IPS DF 6.9 (cell line): Measurements from ENCODE around the gene ABCF3.

Experiments
- DNase-seq: peaks from one replicate; pipeline ENCODE4 v3.0.0-alpha.2; 2013; ENCODE audit warnings: low read depth, low spot score
- H3K27ac ChIP-seq: one replicate; pipeline ENCODE4 v1.5.1; 2013; ENCODE audit warnings: low read length, control low read depth
- H3K27me3 ChIP-seq: 2 replicates; pipeline ENCODE4 v1.6.1; 2013; ENCODE audit warnings: mild to moderate bottlenecking, low read length; ENCODE audit not compliant: control insufficient read depth, insufficient read depth
- H3K36me3 ChIP-seq: 2 replicates; pipeline ENCODE4 v1.6.1; 2013; ENCODE audit warnings: low read length; ENCODE audit not compliant: control insufficient read depth, insufficient read depth
- H3K4me1 ChIP-seq: 2 replicates; pipeline ENCODE4 v1.6.1; 2013; ENCODE audit warnings: low read length; ENCODE audit not compliant: control insufficient read depth, insufficient read depth
- H3K4me3 ChIP-seq: 2 replicates; pipeline ENCODE4 v1.5.1; 2013; ENCODE audit warnings: mild to moderate bottlenecking, low read length
- H3K9me3 ChIP-seq: 2 replicates; pipeline ENCODE4 v1.6.1; 2013; ENCODE audit warnings: low read length, inconsistent platforms; ENCODE audit not compliant: control insufficient read depth, insufficient read depth
- WGBS: extraction: QIAGEN DNeasy Blood & Tissue Kit; methylation state at CpG from one replicate; pipeline ENCODE4 v1.1.7; 2013; ENCODE audit warnings: mixed read lengths, missing lambda C conversion rate; ENCODE audit not compliant: insufficient read length, insufficient coverage; 5-methylcytosine and 5-hydroxymethylcytosine counted together

The ABCF3 gene

GRCh38 chr3:184175981-184176376, 10.0 kb upstream of the ABCF3 start:
- peak overlapping the region; percentile 10; the same call in 1 of the 2 replicates for H3K4me3 ChIP-seq
- H3K27me3 ChIP-seq, result no peaks in the 10 kb centered on the region
- no peak overlapping the region for H3K27ac ChIP-seq
- H3K9me3 ChIP-seq, result no peaks in the 10 kb centered on the region
- peaks cover 28% of the 10 kb centered on the region for H3K36me3 ChIP-seq
- H3K4me1 ChIP-seq, result peaks cover 1% of the 10 kb centered on the region; the same call in 1 of the 2 replicates
- DNase-seq, result no peak
- no CpG with 5 or more reads among the region's 3 CpGs for WGBS

DNA sequence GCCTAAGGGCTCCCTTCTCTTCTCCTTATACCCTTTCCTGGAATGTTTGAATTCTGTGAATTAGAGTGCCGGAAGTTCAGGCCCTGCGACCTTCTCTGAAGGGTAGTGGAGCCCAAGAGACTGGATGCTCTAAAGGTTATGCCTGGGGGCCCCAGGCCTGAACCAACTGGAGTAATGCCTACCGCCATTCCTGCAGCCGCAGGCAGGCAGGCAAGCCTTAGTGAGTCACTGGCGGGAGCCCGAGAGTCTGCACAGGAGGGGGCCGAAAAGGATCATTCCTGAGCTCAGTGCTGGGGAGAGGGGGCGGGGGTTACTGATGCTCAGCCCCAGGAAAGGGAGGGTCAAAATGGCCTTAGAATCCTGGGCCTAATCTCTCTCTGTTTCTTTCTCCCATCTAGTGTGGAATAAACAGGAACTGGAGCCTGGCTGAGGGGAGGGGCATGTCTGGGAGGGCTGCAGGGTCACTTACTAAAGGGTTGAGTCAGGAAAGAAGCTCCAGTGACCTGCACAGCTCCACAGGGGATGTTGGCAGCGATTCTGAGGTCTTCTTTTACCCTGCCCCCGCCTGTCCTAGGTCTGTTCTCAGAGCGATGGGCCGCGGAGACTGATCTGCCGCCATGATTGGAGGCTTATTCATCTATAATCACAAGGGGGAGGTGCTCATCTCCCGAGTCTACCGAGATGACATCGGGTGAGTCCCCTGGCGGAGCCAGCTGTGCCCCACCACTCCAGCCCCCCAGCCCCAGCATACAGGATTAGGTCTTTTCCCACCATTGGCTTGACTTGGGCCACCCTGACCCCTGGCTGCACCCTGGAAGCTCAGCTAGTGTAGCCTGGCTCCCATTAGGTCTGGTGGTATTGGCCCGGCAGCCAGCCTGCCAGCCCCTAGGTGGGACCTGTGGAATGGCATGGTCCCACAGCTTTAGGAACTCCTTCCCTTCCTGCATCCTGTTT, 9.3 kb upstream of the ABCF3 start:
- H3K27me3 ChIP-seq, result no peaks in the 10 kb centered on the region
- H3K4me1 ChIP-seq, result peaks cover 1% of the 10 kb centered on the region; the same call in 1 of the 2 replicates
- WGBS, result no CpG with 5 or more reads among the region's 19 CpGs
- no peaks in the 10 kb centered on the region for H3K9me3 ChIP-seq
- H3K36me3 ChIP-seq, result peaks cover 31% of the 10 kb centered on the region
- no peak overlapping the region for H3K27ac ChIP-seq
- no peak for DNase-seq
- peak overlapping the region; percentile 10; the same call in 1 of the 2 replicates for H3K4me3 ChIP-seq

DNA sequence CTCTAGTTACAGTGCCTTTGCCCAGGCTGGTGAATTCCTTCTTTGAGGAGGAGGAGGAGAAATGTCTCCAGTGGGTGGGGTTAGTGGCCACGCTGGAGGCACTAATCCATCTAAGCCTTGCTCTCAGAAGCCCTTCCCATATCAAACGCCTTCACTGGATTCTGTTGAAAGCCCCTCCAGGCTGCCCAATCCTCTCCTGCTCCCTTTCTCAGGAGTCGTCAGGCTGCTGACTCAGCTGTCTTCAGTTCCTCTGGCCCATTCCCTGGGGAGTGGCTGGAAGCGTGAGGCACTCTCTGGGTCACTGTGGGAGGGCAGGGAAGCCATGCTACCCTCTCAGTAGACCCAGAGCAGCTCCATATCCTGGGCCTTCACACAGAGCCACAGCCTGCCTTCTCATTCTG, 8.7 kb upstream of the ABCF3 start:
- Histone ChIP-seq H3K27me3 (no peaks in the 10 kb centered on the region), H3K4me3 (no peak overlapping the region), H3K36me3 (peaks cover 38% of the 10 kb centered on the region), H3K4me1 (peaks cover 1% of the 10 kb centered on the region; the same call in 1 of the 2 replicates), H3K27ac (no peak overlapping the region), H3K9me3 (no peaks in the 10 kb centered on the region)
- no peak for DNase-seq
- no CpG with 5 or more reads among the region's 4 CpGs for WGBS

- no peak overlapping the region for H3K27ac ChIP-seq
- DNase-seq, result no peak
- H3K36me3 ChIP-seq, result peaks cover 41% of the 10 kb centered on the region
- no peaks in the 10 kb centered on the region for H3K9me3 ChIP-seq
- H3K4me3 ChIP-seq, result no peak overlapping the region
- WGBS, result no CpG with 5 or more reads among the region's 14 CpGs
- H3K27me3 ChIP-seq, result no peaks in the 10 kb centered on the region
- peaks cover 1% of the 10 kb centered on the region; the same call in 1 of the 2 replicates for H3K4me1 ChIP-seq
These were observed 8.2 kb upstream of the ABCF3 start for GRCh38 chr3:184177767-184178306.

DNA sequence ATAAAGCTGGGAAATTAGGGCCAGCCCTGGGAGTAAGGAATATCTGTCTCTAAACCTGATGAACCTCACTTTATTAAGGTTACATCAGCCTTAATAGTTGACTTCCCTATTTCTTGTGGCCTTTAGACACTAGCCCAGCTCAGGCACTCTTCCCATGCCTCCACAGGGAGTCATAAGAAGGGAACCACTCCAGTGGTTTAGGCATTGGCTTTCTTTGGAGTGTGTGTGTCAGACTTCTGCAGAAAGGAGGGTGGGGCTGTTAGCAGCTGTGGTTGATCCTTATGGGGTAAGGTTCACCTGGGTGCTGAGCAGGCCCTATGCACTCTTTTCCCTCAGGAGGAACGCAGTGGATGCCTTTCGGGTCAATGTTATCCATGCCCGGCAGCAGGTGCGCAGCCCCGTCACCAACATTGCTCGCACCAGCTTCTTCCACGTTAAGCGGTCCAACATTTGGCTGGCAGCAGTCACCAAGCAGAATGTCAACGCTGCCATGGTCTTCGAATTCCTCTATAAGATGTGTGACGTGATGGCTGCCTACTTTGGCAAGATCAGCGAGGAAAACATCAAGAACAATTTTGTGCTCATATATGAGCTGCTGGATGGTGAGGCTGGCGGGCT, 7.4 kb upstream of the ABCF3 start:
- Histone ChIP-seq H3K27ac (no peak overlapping the region), H3K4me3 (no peak overlapping the region), H3K9me3 (no peaks in the 10 kb centered on the region), H3K27me3 (no peaks in the 10 kb centered on the region), H3K4me1 (peaks cover 1% of the 10 kb centered on the region; the same call in 1 of the 2 replicates), H3K36me3 (peaks cover 41% of the 10 kb centered on the region)
- no CpG with 5 or more reads among the region's 13 CpGs for WGBS
- DNase-seq, result no peak

DNA sequence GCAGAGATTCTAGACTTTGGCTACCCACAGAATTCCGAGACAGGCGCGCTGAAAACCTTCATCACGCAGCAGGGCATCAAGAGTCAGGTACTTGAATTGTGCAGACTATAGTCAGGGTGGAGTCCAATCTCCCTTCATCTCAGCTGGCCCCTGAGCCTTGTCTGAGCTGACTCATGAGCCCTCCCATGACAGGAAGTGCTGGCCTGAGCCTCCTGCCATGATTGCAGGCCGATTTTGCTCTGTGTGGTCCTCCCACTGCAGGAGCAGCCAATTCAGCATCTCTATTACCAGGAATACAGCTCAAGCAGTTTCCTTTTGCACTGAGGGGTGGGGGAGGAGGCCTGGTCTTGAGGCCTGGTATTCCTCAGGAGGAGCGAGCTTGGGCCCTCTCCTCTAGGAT, 5.8 kb upstream of the ABCF3 start:
- DNase-seq, result no peak
- Histone ChIP-seq H3K27ac (no peak overlapping the region), H3K36me3 (peaks cover 41% of the 10 kb centered on the region)

DNA sequence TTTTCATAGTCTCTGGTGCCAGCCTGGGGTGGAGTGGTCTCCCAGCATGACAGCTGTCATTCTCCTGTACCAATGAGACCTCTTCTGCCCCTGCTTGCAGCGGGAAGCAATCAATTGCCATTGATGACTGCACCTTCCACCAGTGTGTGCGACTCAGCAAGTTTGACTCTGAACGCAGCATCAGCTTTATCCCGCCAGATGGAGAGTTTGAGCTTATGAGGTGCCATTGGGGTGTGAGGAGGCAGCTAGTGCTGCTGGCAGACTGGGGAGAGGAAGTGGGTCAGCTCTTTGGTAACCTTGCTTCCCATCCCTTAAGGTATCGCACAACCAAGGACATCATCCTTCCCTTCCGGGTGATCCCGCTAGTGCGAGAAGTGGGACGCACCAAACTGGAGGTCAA, 4.4 kb upstream of the ABCF3 start:
- Histone ChIP-seq H3K9me3 (no peaks in the 10 kb centered on the region), H3K4me1 (peaks cover 1% of the 10 kb centered on the region; the same call in 1 of the 2 replicates), H3K36me3 (peaks cover 41% of the 10 kb centered on the region), H3K27ac (no peak overlapping the region), H3K4me3 (no peak overlapping the region), H3K27me3 (no peaks in the 10 kb centered on the region)
- DNase-seq, result no peak
- no CpG with 5 or more reads among the region's 9 CpGs for WGBS

More for the DNA sequence above, 5.8 kb upstream of the ABCF3 start:
- H3K4me1 ChIP-seq, result peaks cover 1% of the 10 kb centered on the region; the same call in 1 of the 2 replicates
- H3K9me3 ChIP-seq, result no peaks in the 10 kb centered on the region
- H3K27me3 ChIP-seq, result no peaks in the 10 kb centered on the region
- H3K4me3 ChIP-seq, result no peak overlapping the region
- WGBS, result no CpG with 5 or more reads among the region's 6 CpGs

- H3K4me3 ChIP-seq, result no peak overlapping the region
- DNase-seq, result no peak
- peaks cover 32% of the 10 kb centered on the region for H3K36me3 ChIP-seq
- WGBS, result no CpG with 5 or more reads among the region's 5 CpGs
- no peaks in the 10 kb centered on the region for H3K27me3 ChIP-seq
- H3K4me1 ChIP-seq, result no peaks in the 10 kb centered on the region
- H3K9me3 ChIP-seq, result no peaks in the 10 kb centered on the region
- no peak overlapping the region for H3K27ac ChIP-seq
These were observed 2.3 kb upstream of the ABCF3 start for GRCh38 chr3:184183679-184184078.

DNA sequence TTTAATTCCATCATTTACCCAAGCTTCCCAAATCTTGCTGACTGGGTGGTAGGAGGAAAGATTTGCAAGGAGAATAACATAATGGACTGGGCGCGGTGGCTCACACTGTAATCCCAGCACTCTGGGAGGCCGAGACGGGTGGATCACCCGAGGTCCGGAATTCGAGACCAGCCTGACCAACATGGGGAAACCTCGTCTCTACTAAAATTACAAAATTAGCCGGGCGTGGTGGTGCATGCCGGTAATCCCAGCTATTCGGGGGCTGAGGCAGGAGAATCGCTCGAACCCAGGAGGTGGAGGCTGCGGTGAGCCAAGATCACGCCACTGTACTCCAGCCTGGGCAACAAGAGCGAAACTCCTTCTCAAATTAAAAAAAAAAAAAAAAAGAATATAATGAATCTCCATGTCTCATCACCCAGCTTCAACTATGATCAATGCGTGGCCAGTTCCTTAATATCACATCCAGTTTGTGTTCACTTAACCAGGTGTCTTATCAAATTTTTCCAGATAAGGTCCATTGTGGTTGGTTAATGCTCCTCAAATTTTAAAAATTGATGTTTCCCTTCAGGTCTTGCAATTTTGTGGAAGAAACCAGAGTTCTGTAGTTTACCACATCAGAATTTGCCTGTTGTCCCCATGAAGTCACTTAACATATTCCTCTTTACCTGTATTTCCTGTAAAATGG, 1.3 kb upstream of the ABCF3 start:
- no peak for DNase-seq
- WGBS, result no CpG with 5 or more reads among the region's 18 CpGs
- H3K27me3 ChIP-seq, result no peaks in the 10 kb centered on the region
- H3K4me3 ChIP-seq, result no peak overlapping the region
- H3K36me3 ChIP-seq, result peaks cover 37% of the 10 kb centered on the region
- no peaks in the 10 kb centered on the region for H3K9me3 ChIP-seq
- H3K27ac ChIP-seq, result no peak overlapping the region
- H3K4me1 ChIP-seq, result no peaks in the 10 kb centered on the region
